ENCODE results near the gene PDE4D. TPM values are rescaled to one million over a fixed set of nuclear protein-coding genes. Genes with fewer than 3 reads are reported as not detected.

The PDE4D gene
- total and polyA plus RNA-seq, 2 of the 4 experiments (the other 2 are of a cell fraction): 1.4 to 7.9 TPM

GRCh38 chr5:59874675-59875074 is 18.9 kb downstream of the PDE4D start:
- H4K91ac ChIP-seq (ENCODE audit: insufficient read depth, low read depth, low read length): no peak overlapping the region
- TF ChIP-seq CHD1 (IDR thresholded peaks at IDR 0.05; ENCODE audit: low read depth, low read length) (no peak), BHLHE40 (IDR thresholded peaks at IDR 0.05; ENCODE audit: low read depth, low read length) (no peak), USF2 (IDR thresholded peaks at IDR 0.05; ENCODE audit: low read depth, low read length) (no peak), RAD21 (IDR thresholded peaks at IDR 0.05; ENCODE audit: low read length) (no peak), RFX5 (IDR thresholded peaks at IDR 0.05; ENCODE audit: low read depth, low read length) (no peak), ELK1 (IDR thresholded peaks at IDR 0.05; ENCODE audit: borderline replicate concordance, low read depth, low read length) (no peak), CTCF (conservative IDR thresholded peaks at IDR 0.05; ENCODE audit: low read depth, low read length) (no peak), POLR2A (IDR thresholded peaks at IDR 0.05; ENCODE audit: low read depth, low read length) (no peak), FOS (IDR thresholded peaks at IDR 0.05; ENCODE audit: low read depth, low read length) (no peak), SMC3 (IDR thresholded peaks at IDR 0.05; ENCODE audit: low read depth, low read length) (no peak)
- no peak overlapping the region for H3K9ac ChIP-seq (ENCODE audit: low read depth, low read length)
- no peak overlapping the region for H3K23ac ChIP-seq (ENCODE audit: low read depth, low read length)
- ATAC-seq (ENCODE audit: low read depth): no peak; the same call in 1 of the 2 replicates
- H3K27me3 ChIP-seq (ENCODE audit: control insufficient read depth, insufficient read depth, low read length): no peaks in the 10 kb centered on the region
- intact Hi-C loops (cut with micrococcal nuclease) (no loop called here), dilution Hi-C loops (cut with HindIII; ENCODE audit: low sequenced_read_pairs, unreplicated experiment) (no loop called here), in situ Hi-C loops (cut with MboI; ENCODE audit: low sequenced_read_pairs) (no loop called here)
- H3K4me2 ChIP-seq (ENCODE audit: low read depth, low read length): peak overlapping the region; percentile 45; the same call in 1 of the 2 replicates
- H3K79me1 ChIP-seq (ENCODE audit: low read depth in 1 of 2, low read length in 2 of 2): no peaks in the 10 kb centered on the region
- CTCF ChIA-PET: no interaction called here
- no peak overlapping the region for H3K4me3 ChIP-seq (ENCODE audit: insufficient read depth, low read depth, low read length)
- H2AK9ac ChIP-seq (replicated peaks; ENCODE audit: low read depth, low read length, poor library complexity): no peak overlapping the region
- no peak overlapping the region for H3K14ac ChIP-seq (replicated peaks; ENCODE audit: low read depth, low read length)
- H3K18ac ChIP-seq (ENCODE audit: low read depth, low read length): no peak overlapping the region
- H2AK5ac ChIP-seq (ENCODE audit: low read depth, low read length): no peak overlapping the region
- POLR2A ChIA-PET (ENCODE audit: unreplicated experiment): no interaction called here
- no peak overlapping the region for H2BK5ac ChIP-seq (ENCODE audit: low read depth, low read length, poor library complexity, severe bottlenecking)
- no CpG with 5 or more reads among the region's 1 CpG for WGBS, 2 experiments (ENCODE audit: extremely low coverage in 2 of 2, insufficient read length in 1 of 2)
- H2BK15ac ChIP-seq (ENCODE audit: low read depth, low read length): no peak overlapping the region
- no peak overlapping the region for H4K5ac ChIP-seq (ENCODE audit: low read depth, low read length)
- H3K56ac ChIP-seq (ENCODE audit: extremely low read depth, insufficient read depth, low read length): 0 out of 2 replicates have a peak overlapping the region, but pooled peaks have one; percentile 22
- no peak overlapping the region; the same call in 1 of the 2 replicates for H2BK120ac ChIP-seq (ENCODE audit: low read depth, low read length)
- DNase-seq: peak; percentile 17
- no peaks in the 10 kb centered on the region for H4K20me1 ChIP-seq (ENCODE audit: insufficient read depth, low read length)
- no peak overlapping the region for H2AFZ ChIP-seq (replicated peaks; ENCODE audit: low read length, poor library complexity)
- no peak overlapping the region for H3K4ac ChIP-seq (ENCODE audit: low read depth, low read length)
- H3K9me1 ChIP-seq (ENCODE audit: insufficient read depth, low read length): no peaks in the 10 kb centered on the region
- H3K27ac ChIP-seq (ENCODE audit: insufficient read depth, low read length): no peak overlapping the region
- H3K9me3 ChIP-seq (ENCODE audit: control insufficient read depth, insufficient read depth, low read length): no peaks in the 10 kb centered on the region
- H3K36me3 ChIP-seq (ENCODE audit: control insufficient read depth, insufficient read depth, low read length): no peaks in the 10 kb centered on the region
- 0 out of 2 replicates have a peak, but pooled peaks cover 2% of the 10 kb centered on the region for H3K4me1 ChIP-seq (ENCODE audit: control insufficient read depth, insufficient read depth, low read length)
- no peak overlapping the region; a peak in 1 of 4 replicates for H4K8ac ChIP-seq (ENCODE audit: low read depth in 2 of 2, low read length in 2 of 2)
- no TSS peak for BruUV-seq (replicated peaks)
- H2BK20ac ChIP-seq (ENCODE audit: low read depth, low read length): no peak overlapping the region

Data from IMR-90 (cell line).